ENCODE results near the gene SLC29A4.
"Not testable (repeated sequence)": the region's sequence is repeated elsewhere in the genome, so short reads cannot be mapped to it uniquely, and the experiment has no call there.

SLC29A4 gene

DNA sequence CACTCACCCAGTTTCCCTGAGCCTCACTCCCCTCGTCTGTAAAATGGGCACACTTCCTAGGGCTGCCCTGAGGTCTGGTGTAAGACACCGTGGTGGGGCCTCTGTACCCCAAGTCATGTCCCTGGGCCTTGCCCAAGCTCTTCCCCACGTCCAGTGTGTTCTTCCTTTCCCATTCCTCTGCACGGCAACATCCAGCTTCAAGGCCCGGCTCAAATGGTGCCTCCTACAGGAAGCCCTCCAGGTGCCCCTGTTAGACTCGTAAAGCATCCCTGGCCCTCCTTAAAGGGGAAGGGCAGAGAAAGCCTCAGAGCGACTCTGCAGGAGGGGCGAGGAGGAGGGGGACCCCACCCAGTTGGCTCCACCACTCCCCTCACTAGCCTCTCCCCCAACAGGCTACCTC is 8.6 kb downstream of the SLC29A4 start:
- H3K9me3 ChIP-seq (ENCODE audit: severe bottlenecking), result no peaks in the 10 kb centered on the region
- no peak overlapping the region for H3K27ac ChIP-seq
- TF ChIP-seq, protein P1, sequence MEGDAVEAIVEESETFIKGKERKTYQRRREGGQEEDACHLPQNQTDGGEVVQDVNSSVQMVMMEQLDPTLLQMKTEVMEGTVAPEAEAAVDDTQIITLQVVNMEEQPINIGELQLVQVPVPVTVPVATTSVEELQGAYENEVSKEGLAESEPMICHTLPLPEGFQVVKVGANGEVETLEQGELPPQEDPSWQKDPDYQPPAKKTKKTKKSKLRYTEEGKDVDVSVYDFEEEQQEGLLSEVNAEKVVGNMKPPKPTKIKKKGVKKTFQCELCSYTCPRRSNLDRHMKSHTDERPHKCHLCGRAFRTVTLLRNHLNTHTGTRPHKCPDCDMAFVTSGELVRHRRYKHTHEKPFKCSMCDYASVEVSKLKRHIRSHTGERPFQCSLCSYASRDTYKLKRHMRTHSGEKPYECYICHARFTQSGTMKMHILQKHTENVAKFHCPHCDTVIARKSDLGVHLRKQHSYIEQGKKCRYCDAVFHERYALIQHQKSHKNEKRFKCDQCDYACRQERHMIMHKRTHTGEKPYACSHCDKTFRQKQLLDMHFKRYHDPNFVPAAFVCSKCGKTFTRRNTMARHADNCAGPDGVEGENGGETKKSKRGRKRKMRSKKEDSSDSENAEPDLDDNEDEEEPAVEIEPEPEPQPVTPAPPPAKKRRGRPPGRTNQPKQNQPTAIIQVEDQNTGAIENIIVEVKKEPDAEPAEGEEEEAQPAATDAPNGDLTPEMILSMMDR (IDR thresholded peaks at IDR 0.05; ENCODE audit: low read depth, low read length), result no peak
- H3K36me3 ChIP-seq, result peaks cover 10% of the 10 kb centered on the region; the same call in 1 of the 2 replicates
- DNase-seq, result no peak
- H3K4me3 ChIP-seq (ENCODE audit: low read depth, low read length), result no peak overlapping the region
- H3K27me3 ChIP-seq (ENCODE audit: insufficient read depth, low read depth, severe bottlenecking), result no peaks in the 10 kb centered on the region

- not testable (repeated sequence) for H3K4me3 ChIP-seq (ENCODE audit: low read depth, low read length); H3K27me3 ChIP-seq (ENCODE audit: insufficient read depth, low read depth, severe bottlenecking); H3K36me3 ChIP-seq; DNase-seq; H3K27ac ChIP-seq; H3K9me3 ChIP-seq (ENCODE audit: severe bottlenecking)
These were observed 9.1 kb downstream of the SLC29A4 start for GRCh38 chr7:5291711-5292335.

DNA sequence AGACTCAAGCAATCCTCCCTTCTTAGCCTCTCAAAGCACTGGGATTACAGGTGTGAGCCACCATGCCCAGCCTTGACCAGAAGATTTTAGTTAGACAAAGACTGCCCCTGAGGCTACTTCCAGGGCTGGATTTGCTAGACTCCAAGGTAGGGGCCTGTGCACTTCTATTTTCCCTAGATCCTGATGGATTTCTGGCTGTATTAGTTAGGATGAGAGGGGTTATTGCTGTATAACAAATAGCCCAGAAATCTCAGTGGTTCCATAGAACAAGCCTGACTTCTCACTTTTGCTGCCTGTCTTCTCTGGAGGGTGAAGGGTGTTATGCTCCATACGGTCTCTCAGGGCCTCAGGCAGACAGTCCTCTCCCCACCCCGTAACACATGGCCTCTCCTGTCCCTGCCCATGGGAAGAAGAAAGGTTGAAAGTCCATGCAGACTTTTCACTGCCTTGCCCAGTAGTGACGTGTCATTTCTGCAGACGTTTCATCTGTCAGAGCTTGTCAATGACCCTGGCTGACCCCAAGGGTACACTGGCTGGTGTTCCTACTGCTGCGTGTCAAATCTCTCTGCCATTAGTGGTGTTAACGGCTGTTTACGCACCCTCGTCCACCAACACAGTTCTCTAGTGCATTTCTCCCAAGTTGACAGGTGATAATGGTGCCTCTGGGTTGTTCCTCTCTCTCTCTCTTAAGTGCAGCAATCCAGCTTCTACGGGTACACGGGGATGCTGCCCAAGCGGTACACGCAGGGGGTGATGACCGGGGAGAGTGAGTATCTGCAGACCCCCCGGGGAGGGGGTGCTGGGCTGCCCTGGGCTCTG is 11.6 kb downstream of the SLC29A4 start:
- H3K4me3 ChIP-seq (ENCODE audit: low read depth, low read length), result no peak overlapping the region
- no peaks in the 10 kb centered on the region for H3K27me3 ChIP-seq (ENCODE audit: insufficient read depth, low read depth, severe bottlenecking)
- no peak overlapping the region for H3K27ac ChIP-seq
- H3K9me3 ChIP-seq (ENCODE audit: severe bottlenecking), result no peaks in the 10 kb centered on the region
- TF ChIP-seq, protein P1 (IDR thresholded peaks at IDR 0.05; ENCODE audit: low read depth, low read length), result no peak
- no peak for DNase-seq
- peaks cover 10% of the 10 kb centered on the region; the same call in 1 of the 2 replicates for H3K36me3 ChIP-seq

DNA sequence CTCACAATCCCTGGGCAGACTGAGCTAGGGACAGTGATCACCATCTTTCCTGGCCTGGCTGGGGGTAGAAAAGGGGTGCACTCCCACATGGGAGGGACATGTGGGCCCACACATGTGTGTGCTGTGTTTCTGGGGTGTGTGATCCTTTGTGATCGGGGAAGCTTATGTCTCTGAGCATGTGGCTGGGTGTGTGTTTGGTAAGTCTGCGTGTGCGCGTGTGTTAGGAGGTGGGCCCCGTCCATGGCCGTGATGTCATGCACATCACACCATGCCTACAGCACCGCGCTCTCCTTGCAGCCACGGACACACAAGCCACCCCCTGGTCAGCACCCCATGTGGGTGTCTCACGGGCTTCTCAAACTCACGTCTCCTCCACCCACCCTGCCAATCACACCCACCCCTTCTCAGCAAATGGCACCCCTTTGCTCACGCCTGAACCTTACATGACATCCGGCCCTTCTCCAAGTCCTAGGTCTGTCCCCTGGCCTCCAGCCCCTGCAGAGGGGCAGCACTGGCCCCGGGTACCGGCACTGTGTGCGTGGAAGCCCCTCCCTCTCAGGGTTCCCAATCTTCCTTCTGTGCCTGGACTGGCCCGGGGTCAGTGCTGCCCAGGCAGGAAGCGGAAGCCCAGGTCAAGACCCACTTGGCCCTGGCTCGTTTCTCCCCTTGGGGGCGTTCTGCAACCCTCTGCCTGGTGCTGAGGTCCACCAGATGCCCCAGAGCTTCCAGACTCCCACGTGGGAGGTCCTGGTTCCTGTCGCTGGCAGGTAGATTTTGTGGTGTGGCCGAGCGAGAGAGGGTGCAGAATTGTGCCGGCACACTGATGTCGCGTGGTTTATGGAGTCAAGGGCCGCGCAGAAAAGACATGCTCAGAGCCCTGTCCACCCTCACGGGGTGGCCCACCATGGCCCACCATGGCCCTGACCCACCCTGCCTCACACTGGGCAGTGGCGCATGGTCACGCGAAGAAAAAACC is 12.6 kb downstream of the SLC29A4 start:
- H3K36me3 ChIP-seq, result peaks cover 10% of the 10 kb centered on the region; the same call in 1 of the 2 replicates
- H3K27ac ChIP-seq, result no peak overlapping the region
- H3K9me3 ChIP-seq (ENCODE audit: severe bottlenecking), result no peaks in the 10 kb centered on the region
- TF ChIP-seq, protein P1 (IDR thresholded peaks at IDR 0.05; ENCODE audit: low read depth, low read length), result no peak
- DNase-seq, result no peak
- no peak overlapping the region for H3K4me3 ChIP-seq (ENCODE audit: low read depth, low read length)
- H3K27me3 ChIP-seq (ENCODE audit: insufficient read depth, low read depth, severe bottlenecking), result no peaks in the 10 kb centered on the region

DNA sequence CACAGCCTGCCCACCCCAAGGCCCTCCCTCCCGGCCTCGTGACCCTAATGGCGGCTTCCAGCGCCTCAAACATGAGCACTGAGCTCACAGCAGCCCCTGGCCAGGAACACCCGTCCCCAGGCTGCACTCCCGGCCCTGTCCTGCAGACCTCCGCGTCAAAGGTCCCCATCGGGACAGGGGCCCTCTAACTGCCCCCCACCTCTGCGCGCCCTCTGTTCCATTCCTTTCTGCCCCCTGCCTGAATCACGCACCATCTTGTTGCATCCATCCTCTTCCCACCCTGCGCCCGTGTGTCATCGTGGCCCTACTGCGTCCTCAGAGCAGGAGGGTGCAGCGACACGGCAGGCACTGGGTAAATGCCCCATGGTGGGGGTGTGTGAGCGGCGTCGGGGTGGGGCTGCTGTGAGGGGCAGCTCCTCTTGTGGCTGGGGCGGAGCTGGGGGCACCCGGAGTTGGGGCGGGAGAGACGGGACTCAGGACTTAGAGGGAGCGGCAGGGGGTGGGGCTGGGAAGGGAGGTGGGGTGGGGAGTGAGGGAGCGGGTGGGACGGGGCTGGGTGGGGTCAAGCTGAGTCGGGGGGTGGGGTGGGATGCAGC is 13.4 kb downstream of the SLC29A4 start:
- TF ChIP-seq, protein P1 (IDR thresholded peaks at IDR 0.05; ENCODE audit: low read depth, low read length), result no peak
- Histone ChIP-seq H3K4me3 (ENCODE audit: low read depth, low read length) (no peak overlapping the region), H3K36me3 (peaks cover 10% of the 10 kb centered on the region; the same call in 1 of the 2 replicates), H3K9me3 (ENCODE audit: severe bottlenecking) (no peaks in the 10 kb centered on the region), H3K27ac (no peak overlapping the region), H3K27me3 (ENCODE audit: insufficient read depth, low read depth, severe bottlenecking) (no peaks in the 10 kb centered on the region)
- DNase-seq, result no peak

Data from WERI-Rb-1 (cell line).